NCI-H526 treated with DMSO at 0.1 percent for 48 hours (cell line): ENCODE measurements around the gene GRIA1.

Source experiments
- DNase-seq: peaks from one replicate; lab custom pipeline; 2025; lab: John Stamatoyannopoulos, UW

Gene GRIA1

GRCh38 chr5:153551537-153552079 is 61.1 kb downstream of the GRIA1 start:
- no peak for DNase-seq

- no peak for DNase-seq
Observed at GRCh38 chr5:153552886-153553285, 62.4 kb downstream of the GRIA1 start.

- no peak for DNase-seq
Observed at GRCh38 chr5:153555420-153556114, 65.1 kb downstream of the GRIA1 start.

- no peak for DNase-seq
Observed at GRCh38 chr5:153558957-153559356, 68.5 kb downstream of the GRIA1 start.

GRCh38 chr5:153559926-153560325 is 69.5 kb downstream of the GRIA1 start:
- DNase-seq: no peak

- no peak for DNase-seq
Observed at GRCh38 chr5:153562189-153562588, 71.7 kb downstream of the GRIA1 start.

- DNase-seq: no peak
Observed at GRCh38 chr5:153565822-153566221, 75.4 kb downstream of the GRIA1 start.

- DNase-seq: no peak
Observed at GRCh38 chr5:153569036-153569435, 78.6 kb downstream of the GRIA1 start.

GRCh38 chr5:153571162-153571561 is 80.7 kb downstream of the GRIA1 start:
- no peak for DNase-seq

- DNase-seq: no peak
Observed at GRCh38 chr5:153572411-153573145, 82.1 kb downstream of the GRIA1 start.

GRCh38 chr5:153573326-153574033 is 83.0 kb downstream of the GRIA1 start:
- no peak for DNase-seq

GRCh38 chr5:153584126-153584959 is 93.9 kb downstream of the GRIA1 start:
- no peak for DNase-seq

- DNase-seq: no peak
Observed at GRCh38 chr5:153584960-153585359, 94.5 kb downstream of the GRIA1 start.

- no peak for DNase-seq
Observed at GRCh38 chr5:153585622-153586277, 95.3 kb downstream of the GRIA1 start.

- no peak for DNase-seq
Observed at GRCh38 chr5:153592081-153592480, 101.6 kb downstream of the GRIA1 start.

GRCh38 chr5:153594785-153595184 is 104.3 kb downstream of the GRIA1 start:
- DNase-seq: no peak

- no peak for DNase-seq
Observed at GRCh38 chr5:153598099-153598498, 107.6 kb downstream of the GRIA1 start.

GRCh38 chr5:153601377-153601776 is 110.9 kb downstream of the GRIA1 start:
- DNase-seq: no peak

GRCh38 chr5:153605386-153605785 is 114.9 kb downstream of the GRIA1 start:
- no peak for DNase-seq

- DNase-seq: no peak
Observed at GRCh38 chr5:153610009-153610408, 119.5 kb downstream of the GRIA1 start.

- DNase-seq: no peak
Observed at GRCh38 chr5:153610811-153611210, 120.3 kb downstream of the GRIA1 start.
